ENCODE data around the gene STARD3. TPM values are rescaled to one million over a fixed set of nuclear protein-coding genes. Genes with fewer than 3 reads are reported as not detected.

STARD3 gene
- total and polyA plus RNA-seq, 2 of the 13 experiments (the other 11 are each of a cell fraction or from before 2014, with no cell fraction given) = 34.6 to 100 TPM

DNA sequence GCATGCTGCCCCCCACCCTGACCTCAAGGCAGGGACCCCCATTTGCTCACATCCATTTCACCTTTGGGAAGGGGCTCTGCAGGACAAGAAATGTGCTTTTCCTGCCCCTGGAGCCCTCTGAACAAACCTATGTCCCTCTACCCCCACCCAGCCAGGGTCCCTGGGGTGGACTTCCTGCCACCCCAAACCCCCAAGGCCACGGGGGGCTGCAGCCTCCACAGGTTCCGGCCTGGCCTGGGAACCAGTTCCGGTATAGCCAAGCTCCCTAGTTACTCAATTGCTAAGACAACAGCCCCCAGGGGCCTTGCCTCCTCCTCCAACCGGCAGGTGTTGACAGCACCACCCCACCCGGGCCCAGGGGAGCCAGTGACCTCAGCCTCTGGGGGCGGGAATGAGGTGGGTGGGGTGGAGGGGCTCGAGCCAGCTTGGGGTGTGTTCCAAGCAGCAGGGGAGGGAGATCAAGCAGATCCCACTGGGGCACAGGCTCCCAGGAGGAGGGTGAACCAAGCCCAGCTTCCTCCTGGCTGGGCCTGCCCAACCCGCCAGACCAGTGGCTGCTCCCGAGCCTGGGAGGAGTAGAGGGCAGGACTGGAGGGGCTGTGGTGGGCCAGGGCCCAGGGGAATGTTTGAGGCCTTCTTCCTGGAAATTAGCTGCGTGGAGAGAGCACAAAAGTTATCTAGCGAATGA lies 37.9 kb downstream of the STARD3 start (continued):
- TF ChIP-seq ZZZ3 (CRISPR knock-in tag; IDR thresholded peaks at IDR 0.05; ENCODE audit: borderline replicate concordance) (no peak), DNMT1 (CRISPR knock-in tag; IDR thresholded peaks at IDR 0.05) (no peak), PAX8 (CRISPR knock-in tag; IDR thresholded peaks at IDR 0.05; ENCODE audit: borderline replicate concordance) (no peak), ATM (IDR thresholded peaks at IDR 0.05; ENCODE audit: borderline replicate concordance) (no peak), ZNF543 (CRISPR knock-in tag; IDR thresholded peaks at IDR 0.05) (no peak), ZNF672 (CRISPR knock-in tag; IDR thresholded peaks at IDR 0.05) (no peak), MAF1 (CRISPR knock-in tag; IDR thresholded peaks at IDR 0.05; ENCODE audit: borderline replicate concordance) (no peak), MBNL3 (CRISPR knock-in tag; conservative IDR thresholded peaks at IDR 0.05) (no peak), ZNF264 (CRISPR knock-in tag; IDR thresholded peaks at IDR 0.05) (peak; percentile 50; the same call in 1 of the 2 replicates), NCOA1 (CRISPR knock-in tag; IDR thresholded peaks at IDR 0.05) (0 out of 2 replicates have a peak, but pooled peaks have one; percentile 22), ELF1 (CRISPR knock-in tag; IDR thresholded peaks at IDR 0.05) (peak; percentile 84), ZNF629 (CRISPR knock-in tag; conservative IDR thresholded peaks at IDR 0.05) (no peak), MTF2 (CRISPR knock-in tag; IDR thresholded peaks at IDR 0.05; ENCODE audit: borderline replicate concordance) (no peak), HNRNPLL (IDR thresholded peaks at IDR 0.05; ENCODE audit: low read depth, low read length, poor library complexity, severe bottlenecking) (peak; percentile 47), ESRRA (CRISPR knock-in tag; IDR thresholded peaks at IDR 0.05; ENCODE audit: low read depth) (no peak), SMARCE1 (IDR thresholded peaks at IDR 0.05; ENCODE audit: borderline replicate concordance) (no peak), KAT7 (CRISPR knock-in tag; IDR thresholded peaks at IDR 0.05; ENCODE audit: borderline replicate concordance) (no peak), ATF7 (IDR thresholded peaks at IDR 0.05) (no peak), ATF7 (CRISPR knock-in tag; IDR thresholded peaks at IDR 0.05) (no peak; the same call in 1 of the 2 replicates), ETV5 (CRISPR knock-in tag; IDR thresholded peaks at IDR 0.05; ENCODE audit: borderline replicate concordance) (peak; percentile 98), HNF1A (IDR thresholded peaks at IDR 0.05; ENCODE audit: low read depth) (peak; percentile 70), HNF1A (CRISPR knock-in tag; IDR thresholded peaks at IDR 0.05; ENCODE audit: borderline replicate concordance) (peak; percentile 75; the same call in 1 of the 2 replicates), ZNF512 (CRISPR knock-in tag; IDR thresholded peaks at IDR 0.05) (no peak), SMAD1 (CRISPR knock-in tag; IDR thresholded peaks at IDR 0.05; ENCODE audit: borderline replicate concordance, low read depth) (0 out of 2 replicates have a peak, but pooled peaks have one; percentile 56)

Data from HepG2 (cell line).